ENCODE results near the gene YPEL2.
"Not testable (repeated sequence)": the region's sequence is repeated elsewhere in the genome, so short reads cannot be mapped to it uniquely, and the experiment has no call there.

YPEL2 gene
- 10.6 to 165 (median 63.5) reads per million in 3 experiments for total RNA-seq

- peak; percentile 88 for DNase-seq
These were observed at the start of gene YPEL2 for GRCh38 chr17:59331129-59331928. Gene YPEL2 (plus strand): TSS chr17:59331655. CDS start chr17:59353410, 21,755 bp downstream.

DNA sequence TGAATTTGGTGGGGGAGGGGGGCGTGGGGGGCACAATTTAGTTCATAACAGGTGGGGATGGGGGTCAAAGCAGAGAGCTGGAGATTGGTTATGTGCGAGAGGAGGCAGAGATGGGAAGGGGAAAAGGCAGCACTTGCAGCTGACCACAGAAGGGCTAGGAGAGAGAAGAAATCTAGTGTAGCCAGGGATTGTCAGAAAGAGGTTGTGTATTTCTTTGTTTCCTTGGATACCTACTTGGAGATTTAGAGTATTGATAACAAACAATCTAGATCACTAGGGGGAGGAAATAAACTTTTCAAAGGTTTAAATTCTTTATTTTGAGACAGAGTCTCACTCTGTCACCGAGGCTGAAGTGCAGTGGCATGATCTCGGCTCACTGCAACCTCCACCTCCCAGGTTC is 47.1 kb upstream of the YPEL2 start:
- DNase-seq = no peak

GRCh38 chr17:59287452-59287851 is 44.0 kb upstream of the YPEL2 start:
- no peak for DNase-seq

DNA sequence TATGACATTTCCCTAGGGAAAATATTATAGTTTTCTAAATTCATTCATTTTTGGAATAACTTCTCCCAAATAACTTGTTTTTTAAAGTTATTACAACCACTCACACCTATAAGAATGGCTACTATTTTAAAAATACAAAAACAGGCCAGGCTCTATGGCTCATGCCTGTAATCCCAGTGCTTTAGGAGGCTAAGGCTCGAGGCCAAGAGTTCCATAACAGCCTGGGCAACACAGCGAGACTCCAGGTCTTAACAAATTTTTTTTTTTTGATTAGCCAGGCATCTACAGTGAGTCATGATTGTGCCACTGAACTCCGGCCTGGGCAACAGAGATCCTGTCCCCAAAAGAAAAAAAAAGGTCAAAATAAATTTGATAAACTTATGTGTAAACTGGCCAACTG is 43.6 kb upstream of the YPEL2 start:
- DNase-seq = no peak

DNA sequence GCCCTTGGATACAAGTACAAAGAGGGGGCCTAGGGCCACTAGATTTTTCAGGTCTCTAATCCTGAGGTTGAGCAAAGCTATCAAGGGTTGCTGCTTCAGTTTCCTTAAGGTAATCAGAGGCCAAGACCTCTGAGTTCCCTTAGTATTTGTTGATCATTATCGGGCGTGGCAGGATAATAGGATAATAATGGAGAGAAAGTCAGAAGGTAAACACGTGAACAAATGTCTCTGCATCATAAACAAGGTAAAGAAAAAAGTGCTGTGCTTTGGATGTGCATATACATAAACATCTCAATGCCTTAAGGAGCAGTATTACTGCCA is 41.5 kb upstream of the YPEL2 start:
- no peak for DNase-seq

DNA sequence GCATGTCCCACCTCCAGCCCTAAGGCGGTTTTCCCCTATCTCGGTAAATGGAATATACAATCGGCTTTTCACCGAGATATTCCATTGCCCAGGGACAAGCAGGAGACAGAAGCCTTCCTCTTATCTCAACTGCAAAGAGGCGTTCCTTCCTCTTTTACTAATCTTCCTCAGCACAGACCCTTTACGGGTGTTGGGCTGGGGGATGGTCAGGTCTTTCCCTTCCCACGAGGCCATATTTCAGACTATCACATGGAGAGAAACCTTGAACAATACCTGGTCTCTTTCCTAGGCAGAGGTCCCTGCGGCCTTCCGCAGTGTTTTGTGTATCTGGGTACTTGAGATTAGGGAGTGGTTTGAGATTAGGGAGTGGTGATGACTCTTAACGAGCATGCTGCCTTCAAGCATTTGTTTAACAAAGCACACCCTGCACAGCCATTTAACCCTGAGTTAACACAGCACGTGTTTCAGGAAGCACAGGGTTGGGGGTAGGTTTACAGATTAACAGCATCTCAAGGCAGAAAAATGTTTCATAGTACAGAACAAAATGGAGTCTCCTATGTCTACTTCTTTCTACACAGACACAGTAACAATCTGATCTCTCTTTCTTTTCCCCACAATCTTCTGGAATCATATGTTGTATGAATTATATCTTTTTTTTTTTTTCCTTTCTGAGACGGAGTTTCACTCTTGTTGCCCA is 41.0 kb upstream of the YPEL2 start:
- not testable (repeated sequence) for DNase-seq

DNA sequence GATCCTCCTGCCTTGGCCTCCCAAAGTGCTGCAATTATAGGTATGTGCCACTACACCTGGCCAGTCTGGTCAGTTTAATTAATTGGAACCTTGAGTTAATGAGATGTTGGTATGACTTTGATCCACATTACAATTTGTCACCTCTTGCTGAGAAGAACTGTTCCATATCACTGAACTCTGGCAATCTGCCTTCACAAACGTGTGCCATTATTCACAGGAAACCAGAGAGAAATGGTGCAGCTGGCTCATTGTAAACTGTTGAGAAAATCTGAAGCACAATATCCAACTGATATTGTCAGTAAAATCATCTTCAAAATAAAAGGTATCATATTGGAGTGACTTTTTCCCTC is 39.3 kb upstream of the YPEL2 start:
- no peak for DNase-seq

- no peak for DNase-seq
These were observed 35.3 kb upstream of the YPEL2 start for GRCh38 chr17:59296190-59296589.

- DNase-seq = no peak
These were observed 32.9 kb upstream of the YPEL2 start for GRCh38 chr17:59298521-59298920.

- DNase-seq = no peak
These were observed 31.9 kb upstream of the YPEL2 start for GRCh38 chr17:59299400-59300092.

GRCh38 chr17:59300941-59301340 is 30.5 kb upstream of the YPEL2 start:
- no peak for DNase-seq

DNA sequence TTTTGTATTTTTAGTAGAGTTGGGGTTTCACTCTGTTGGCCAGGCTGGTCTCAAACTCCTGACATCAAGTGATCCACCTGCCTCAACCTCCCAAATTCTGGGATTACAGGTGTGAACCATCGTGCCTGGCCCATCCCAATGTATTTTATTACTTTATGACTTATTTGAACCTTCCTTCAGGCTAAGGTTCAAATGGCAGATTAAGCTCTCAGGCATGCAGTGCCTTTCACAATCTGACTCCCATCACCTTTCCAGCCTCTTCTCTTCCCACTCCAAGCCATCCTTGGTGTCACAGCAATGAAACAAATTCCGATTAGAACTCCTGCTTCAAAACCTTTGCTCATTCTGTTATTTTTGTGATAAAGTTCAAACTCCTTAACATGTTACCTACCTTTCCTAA is 26.6 kb upstream of the YPEL2 start:
- no peak for DNase-seq

DNA sequence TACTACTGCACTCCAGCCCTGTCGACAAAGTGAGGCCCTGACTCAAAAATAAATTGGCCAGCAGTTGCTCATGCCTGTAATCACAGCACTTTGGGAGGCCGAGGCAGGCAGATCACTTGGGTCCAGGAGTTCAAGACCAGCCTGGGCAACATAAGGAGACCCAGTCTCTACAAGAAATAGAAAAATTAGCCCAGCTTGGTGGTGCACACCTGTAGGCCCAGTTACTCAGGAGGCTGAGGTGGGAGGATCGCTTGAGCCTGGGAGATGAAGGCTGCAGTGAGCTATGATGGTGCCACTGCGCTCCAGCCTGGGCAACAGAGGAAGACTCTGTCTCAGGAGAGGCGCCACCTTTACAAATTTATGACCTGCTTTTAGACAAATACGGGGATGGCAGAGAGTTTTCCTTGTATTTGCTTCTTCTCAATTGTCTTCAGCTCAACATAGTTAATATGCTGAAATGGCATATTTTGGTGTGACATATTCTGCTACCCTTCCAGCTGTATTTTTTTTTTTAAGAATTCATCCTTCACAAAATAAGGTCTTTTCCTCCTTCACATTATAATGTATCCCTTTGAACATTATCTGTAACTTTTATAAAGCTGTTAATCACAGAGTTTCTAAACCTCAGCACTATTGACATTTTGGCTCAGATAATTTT is 21.1 kb upstream of the YPEL2 start:
- DNase-seq = no peak

- peak; percentile 52 for DNase-seq
These were observed 20.4 kb upstream of the YPEL2 start for GRCh38 chr17:59311051-59311468.

- DNase-seq = not testable (repeated sequence)
These were observed 19.9 kb upstream of the YPEL2 start for GRCh38 chr17:59311521-59311920.

GRCh38 chr17:59315866-59316265 is 15.6 kb upstream of the YPEL2 start:
- no peak for DNase-seq

GRCh38 chr17:59327121-59327980 is 4.1 kb upstream of the YPEL2 start:
- DNase-seq = no peak

DNA sequence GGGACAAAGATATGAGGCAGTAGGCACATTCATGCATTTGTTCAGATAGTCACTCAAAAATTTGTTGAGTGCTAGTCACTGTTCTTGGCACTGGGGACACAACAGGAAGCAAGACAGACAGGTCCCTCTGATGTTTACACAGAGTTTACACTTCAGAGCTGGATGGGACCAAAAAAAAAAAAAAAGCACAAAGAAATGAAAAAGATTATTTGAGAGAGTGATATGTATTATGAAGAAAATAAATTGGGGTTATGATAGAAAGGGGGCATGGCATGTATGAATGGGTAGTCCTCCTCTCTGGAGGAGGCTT is 3.5 kb upstream of the YPEL2 start:
- peak; percentile 37 for DNase-seq

DNA sequence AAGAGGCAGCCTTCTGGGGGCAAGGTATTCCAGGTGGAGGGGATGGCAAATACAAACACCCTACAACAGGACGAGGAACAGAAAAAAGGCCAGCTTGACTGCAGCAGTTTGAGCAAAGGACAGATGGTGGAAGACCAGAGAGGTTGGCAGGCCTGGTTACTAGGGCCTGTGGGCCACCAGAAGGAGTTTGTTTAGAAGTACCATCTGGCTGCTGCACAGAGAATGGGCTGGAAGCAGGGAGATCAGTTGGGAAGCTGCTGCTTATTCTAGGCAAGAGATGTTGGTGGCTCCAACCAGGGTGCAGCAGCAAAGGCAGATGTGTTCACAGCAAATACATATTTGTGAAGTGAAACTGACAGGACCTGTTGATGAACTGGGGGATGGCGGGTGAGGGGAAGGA is 2.9 kb upstream of the YPEL2 start:
- no peak for DNase-seq

GRCh38 chr17:59329176-59330052 is 2.0 kb upstream of the YPEL2 start:
- peak; percentile 50 for DNase-seq

All from central memory CD4-positive, alpha-beta T cell (primary cell).